ENCODE results near the gene TMEM129.

Gene TMEM129

GRCh38 chr4:1764670-1765069, 43.5 kb upstream of the TMEM129 start:
- peaks cover 78% of the 10 kb centered on the region for H3K27me3 ChIP-seq (replicated peaks; ENCODE audit: insufficient read depth, low read length)
- H3K9me2 ChIP-seq (replicated peaks; ENCODE audit: insufficient read depth, low read length) = no peaks in the 10 kb centered on the region
- no peak for TF ChIP-seq EZH2phosphoT487 (IDR thresholded peaks at IDR 0.05; ENCODE audit: low read length)
- TF ChIP-seq CTCF (IDR thresholded peaks at IDR 0.05; ENCODE audit: low read length) = no peak
- TF ChIP-seq EZH2 (optimal IDR thresholded peaks at IDR 0.05; ENCODE audit: low read depth, low read length) = no peak
- H3K4me2 ChIP-seq (ENCODE audit: low read depth, low read length) = no peak overlapping the region
- H2AFZ ChIP-seq (ENCODE audit: low read length) = no peak overlapping the region
- no peak overlapping the region for H3K4me3 ChIP-seq (ENCODE audit: low read length)
- H3K27ac ChIP-seq (ENCODE audit: low read length) = no peak overlapping the region
- H3K79me2 ChIP-seq (ENCODE audit: low read length) = no peaks in the 10 kb centered on the region
- no peaks in the 10 kb centered on the region for H3F3A ChIP-seq (ENCODE audit: insufficient read depth, low read length)
- H4K20me1 ChIP-seq (ENCODE audit: insufficient read depth, low read length) = no peaks in the 10 kb centered on the region; the same call in 1 of the 2 replicates
- no peak overlapping the region for H3K9ac ChIP-seq (ENCODE audit: low read length)
- H3K9me3 ChIP-seq (replicated peaks; ENCODE audit: insufficient read depth, low read length) = no peaks in the 10 kb centered on the region
- H3K36me3 ChIP-seq (replicated peaks; ENCODE audit: insufficient read depth, low read length) = no peaks in the 10 kb centered on the region
- no peak for DNase-seq
- no peaks in the 10 kb centered on the region for H3K4me1 ChIP-seq (ENCODE audit: low read length)

- H3K27me3 ChIP-seq (replicated peaks; ENCODE audit: insufficient read depth, low read length) = peaks cover 78% of the 10 kb centered on the region
- TF ChIP-seq EZH2 (optimal IDR thresholded peaks at IDR 0.05; ENCODE audit: low read depth, low read length) (no peak), EZH2phosphoT487 (IDR thresholded peaks at IDR 0.05; ENCODE audit: low read length) (no peak), CTCF (IDR thresholded peaks at IDR 0.05; ENCODE audit: low read length) (no peak)
- no peaks in the 10 kb centered on the region; the same call in 1 of the 2 replicates for H4K20me1 ChIP-seq (ENCODE audit: insufficient read depth, low read length)
- H3K36me3 ChIP-seq (replicated peaks; ENCODE audit: insufficient read depth, low read length) = no peaks in the 10 kb centered on the region
- H3K27ac ChIP-seq (ENCODE audit: low read length) = no peak overlapping the region
- no peaks in the 10 kb centered on the region for H3K79me2 ChIP-seq (ENCODE audit: low read length)
- H3K4me1 ChIP-seq (ENCODE audit: low read length) = no peaks in the 10 kb centered on the region
- no peak for DNase-seq
- H3K9ac ChIP-seq (ENCODE audit: low read length) = no peak overlapping the region
- no peak overlapping the region for H3K4me3 ChIP-seq (ENCODE audit: low read length)
- no peaks in the 10 kb centered on the region for H3K9me2 ChIP-seq (replicated peaks; ENCODE audit: insufficient read depth, low read length)
- H3K4me2 ChIP-seq (ENCODE audit: low read depth, low read length) = peak overlapping the region; percentile 65; the same call in 1 of the 2 replicates
- H2AFZ ChIP-seq (ENCODE audit: low read length) = no peak overlapping the region
- H3K9me3 ChIP-seq (replicated peaks; ENCODE audit: insufficient read depth, low read length) = no peaks in the 10 kb centered on the region
- H3F3A ChIP-seq (ENCODE audit: insufficient read depth, low read length) = no peaks in the 10 kb centered on the region
Observed at GRCh38 chr4:1763550-1764080, 42.5 kb upstream of the TMEM129 start.

- peaks cover 78% of the 10 kb centered on the region for H3K27me3 ChIP-seq (replicated peaks; ENCODE audit: insufficient read depth, low read length)
- H3K79me2 ChIP-seq (ENCODE audit: low read length) = no peaks in the 10 kb centered on the region
- H3F3A ChIP-seq (ENCODE audit: insufficient read depth, low read length) = no peaks in the 10 kb centered on the region
- no peak overlapping the region for H3K27ac ChIP-seq (ENCODE audit: low read length)
- TF ChIP-seq EZH2 (optimal IDR thresholded peaks at IDR 0.05; ENCODE audit: low read depth, low read length) (no peak), CTCF (IDR thresholded peaks at IDR 0.05; ENCODE audit: low read length) (no peak), EZH2phosphoT487 (IDR thresholded peaks at IDR 0.05; ENCODE audit: low read length) (no peak)
- no peaks in the 10 kb centered on the region for H3K9me3 ChIP-seq (replicated peaks; ENCODE audit: insufficient read depth, low read length)
- no peak for DNase-seq
- no peak overlapping the region for H3K4me3 ChIP-seq (ENCODE audit: low read length)
- H4K20me1 ChIP-seq (ENCODE audit: insufficient read depth, low read length) = no peaks in the 10 kb centered on the region; the same call in 1 of the 2 replicates
- H3K4me1 ChIP-seq (ENCODE audit: low read length) = no peaks in the 10 kb centered on the region
- H3K36me3 ChIP-seq (replicated peaks; ENCODE audit: insufficient read depth, low read length) = no peaks in the 10 kb centered on the region
- no peak overlapping the region for H2AFZ ChIP-seq (ENCODE audit: low read length)
- H3K9me2 ChIP-seq (replicated peaks; ENCODE audit: insufficient read depth, low read length) = no peaks in the 10 kb centered on the region
- H3K4me2 ChIP-seq (ENCODE audit: low read depth, low read length) = peak overlapping the region; percentile 21; the same call in 1 of the 2 replicates
- H3K9ac ChIP-seq (ENCODE audit: low read length) = no peak overlapping the region
Observed at GRCh38 chr4:1763070-1763549, 42.0 kb upstream of the TMEM129 start.
